Measurements from ENCODE around the gene CREG2.
A peak's percentile ranks its signal among the peaks of the same experiment; 100 is the strongest.

Gene CREG2

DNA sequence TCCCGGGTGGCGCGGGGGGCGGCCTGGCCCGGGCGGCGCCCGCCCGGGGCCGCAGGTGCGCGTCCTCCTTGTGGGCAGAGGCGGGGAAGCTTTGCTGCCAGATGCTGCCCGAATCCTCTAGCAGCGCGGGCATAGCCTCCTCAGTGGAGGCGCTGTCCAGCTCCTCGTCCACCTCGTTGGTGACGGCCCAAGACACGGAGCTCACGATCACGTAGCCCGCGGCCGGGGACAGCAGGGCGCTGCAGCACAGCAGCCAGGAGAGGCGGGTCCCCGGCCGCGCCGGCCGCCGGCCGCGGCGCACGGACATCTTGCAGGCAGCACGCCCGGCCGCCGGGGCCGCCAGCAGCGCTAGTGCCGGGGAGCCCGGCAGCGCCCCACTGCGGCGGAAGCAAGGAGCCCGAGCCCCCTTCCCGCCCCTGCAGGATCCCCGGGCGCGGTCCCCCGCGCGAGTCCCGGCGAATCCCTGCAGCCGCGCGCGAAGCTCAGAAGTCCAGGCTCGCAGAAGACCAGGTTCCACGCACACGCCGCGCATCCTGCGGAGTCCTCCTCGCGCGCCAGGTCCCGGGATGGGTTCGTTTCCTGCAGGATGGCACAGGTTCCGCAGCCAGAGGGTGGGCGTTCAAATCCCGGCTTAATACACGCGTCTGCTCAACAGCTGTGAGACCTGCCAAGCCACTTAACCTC, at the start of gene CREG2:
Gene CREG2, minus strand, starts transcription at position 353 of the 684 bp plus-strand sequence. Its CDS starts 46 bp downstream, at position 307.
- no peak for TF ChIP-seq Cebpa-rat (IDR thresholded peaks at IDR 0.05)
- Histone ChIP-seq H3K9me3 (replicated peaks in 1 of 11) (peaks cover 0 to 20% (median 7%) of the 10 kb centered on the region in 11 experiments; a peak in 12 of 22 replicates), H3K4me2 (peak within 1 kb of the TSS; percentile 35 to 83 (median 54); a peak in 19 of 22 replicates), H3K4me1 (peaks cover 8 to 20% (median 16%) of the 10 kb centered on the region in 10 experiments; a peak in 18 of 20 replicates), H3K9ac (no peak within 1 kb of the TSS), H3K4me3 (peak within 1 kb of the TSS in 9 of 10 experiments; percentile 10 to 56 (median 36); a peak in 14 of 20 replicates), H3K36me3 (no peaks in the 10 kb centered on the region), H4K20me1 (peaks cover 0 to 20% (median 0%) of the 10 kb centered on the region in 11 experiments; a peak in 5 of 22 replicates), H3K27ac (no peak within 1 kb of the TSS), H3K27me3 (peaks cover 48 to 65% (median 61%) of the 10 kb centered on the region in 11 experiments)

GRCh38 chr2:101435001-101435862, 47.9 kb upstream of the CREG2 start:
- no peak for TF ChIP-seq Cebpa-rat (IDR thresholded peaks at IDR 0.05)
- peak overlapping the region in 9 of 11 experiments; percentile 1 to 61 (median 28); a peak in 15 of 22 replicates for H3K9ac ChIP-seq
- peaks cover 0 to 35% (median 9%) of the 10 kb centered on the region in 11 experiments; a peak in 10 of 22 replicates for H4K20me1 ChIP-seq
- H3K4me3 ChIP-seq: peak overlapping the region in 8 of 10 experiments; percentile 2 to 34 (median 26); a peak in 8 of 20 replicates
- H3K27me3 ChIP-seq: peaks cover 0 to 36% (median 8%) of the 10 kb centered on the region in 11 experiments; a peak in 11 of 22 replicates
- H3K27ac ChIP-seq: peak overlapping the region in 5 of 11 experiments; percentile 0 to 35 (median 15); a peak in 5 of 22 replicates
- no peaks in the 10 kb centered on the region for H3K9me3 ChIP-seq (replicated peaks in 1 of 11)
- peaks cover 14 to 23% (median 17%) of the 10 kb centered on the region in 10 experiments for H3K4me1 ChIP-seq
- peak overlapping the region; percentile 63 to 97 (median 81) for H3K4me2 ChIP-seq
- peaks cover 0 to 20% (median 0%) of the 10 kb centered on the region in 11 experiments; a peak in 6 of 22 replicates for H3K36me3 ChIP-seq

DNA sequence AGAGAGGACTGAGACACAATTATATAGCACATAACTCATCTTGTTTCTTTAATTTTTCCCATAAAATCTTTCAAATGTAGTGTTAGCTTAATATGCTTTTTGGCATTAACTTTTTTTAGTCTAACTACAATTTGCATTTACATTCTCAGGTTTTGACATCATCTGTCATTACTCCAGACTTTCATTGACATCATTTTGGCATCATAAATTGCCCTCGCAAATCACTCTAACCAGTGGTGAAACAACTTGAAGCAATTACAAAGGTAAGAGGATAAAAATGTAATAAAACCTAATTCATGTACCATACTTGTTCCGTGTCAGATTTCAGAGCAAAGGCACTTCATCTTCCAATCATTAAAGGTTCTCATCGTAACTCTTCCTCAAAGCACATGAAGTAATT, 46.2 kb upstream of the CREG2 start:
- no peak overlapping the region for H3K9ac ChIP-seq
- H3K27ac ChIP-seq: no peak overlapping the region
- no peaks in the 10 kb centered on the region for H3K9me3 ChIP-seq (replicated peaks in 1 of 11)
- H3K4me1 ChIP-seq: peaks cover 14 to 23% (median 17%) of the 10 kb centered on the region in 10 experiments
- peaks cover 0 to 35% (median 9%) of the 10 kb centered on the region in 11 experiments; a peak in 10 of 22 replicates for H4K20me1 ChIP-seq
- no peak overlapping the region for H3K4me3 ChIP-seq
- peaks cover 0 to 31% (median 0%) of the 10 kb centered on the region in 11 experiments; a peak in 6 of 22 replicates for H3K36me3 ChIP-seq
- no peak overlapping the region for H3K4me2 ChIP-seq
- peaks cover 0 to 36% (median 8%) of the 10 kb centered on the region in 11 experiments; a peak in 11 of 22 replicates for H3K27me3 ChIP-seq
- TF ChIP-seq Cebpa-rat (IDR thresholded peaks at IDR 0.05): no peak

DNA sequence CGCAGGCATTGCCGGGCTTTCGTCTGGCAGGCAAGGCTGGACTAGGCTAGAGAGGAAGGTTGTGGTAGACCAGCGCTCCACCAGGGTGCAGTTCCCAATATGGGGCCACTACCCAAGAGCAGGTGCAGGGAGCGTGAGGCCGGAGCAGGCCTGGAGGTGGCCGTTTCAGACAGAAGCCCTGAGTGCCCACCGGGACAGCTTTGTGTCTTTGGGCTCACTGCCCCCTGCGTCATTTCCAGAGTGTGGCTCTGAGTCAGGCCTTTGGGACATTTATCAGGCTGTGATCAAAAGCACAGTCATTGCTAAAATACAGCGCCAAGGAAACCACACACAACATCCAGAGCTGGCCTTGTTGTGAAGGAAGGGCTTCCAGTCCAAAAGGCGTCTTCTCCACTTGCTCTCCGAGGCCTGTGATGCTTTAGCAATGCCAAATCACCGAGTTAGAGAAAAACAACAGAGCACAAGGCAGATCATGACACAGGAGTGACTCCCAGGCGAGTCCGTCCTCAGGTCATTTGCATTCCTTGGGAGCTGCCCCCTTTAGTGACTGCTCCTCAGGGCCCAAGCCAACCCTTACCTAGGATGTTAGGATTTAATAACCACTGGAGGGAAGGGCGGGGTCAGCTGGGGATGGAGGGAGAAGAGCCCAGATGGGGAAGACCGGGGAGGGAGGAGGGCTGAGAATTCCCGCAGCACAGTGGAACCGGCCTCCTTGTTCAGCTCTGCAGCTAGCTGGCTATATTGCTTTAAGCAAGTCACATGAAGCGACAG, 45.3 kb upstream of the CREG2 start:
- Histone ChIP-seq H3K27me3 (peaks cover 0 to 36% (median 8%) of the 10 kb centered on the region in 11 experiments; a peak in 11 of 22 replicates), H3K9me3 (replicated peaks in 1 of 11) (no peaks in the 10 kb centered on the region), H3K4me2 (peak overlapping the region in 3 of 11 experiments; percentile 14 to 18 (median 15); a peak in 5 of 22 replicates), H3K4me3 (no peak overlapping the region), H4K20me1 (peaks cover 0 to 35% (median 9%) of the 10 kb centered on the region in 11 experiments; a peak in 10 of 22 replicates), H3K9ac (no peak overlapping the region), H3K36me3 (peaks cover 0 to 39% (median 0%) of the 10 kb centered on the region in 11 experiments; a peak in 6 of 22 replicates), H3K27ac (no peak overlapping the region), H3K4me1 (peaks cover 14 to 23% (median 17%) of the 10 kb centered on the region in 10 experiments)
- no peak for TF ChIP-seq Cebpa-rat (IDR thresholded peaks at IDR 0.05)

GRCh38 chr2:101431486-101431885, 44.2 kb upstream of the CREG2 start:
- H3K4me2 ChIP-seq: no peak overlapping the region
- H3K36me3 ChIP-seq: peaks cover 0 to 50% (median 0%) of the 10 kb centered on the region in 11 experiments; a peak in 7 of 22 replicates
- no peak overlapping the region for H3K9ac ChIP-seq
- H3K9me3 ChIP-seq (replicated peaks in 1 of 11): no peaks in the 10 kb centered on the region
- no peak overlapping the region for H3K27ac ChIP-seq
- peaks cover 14 to 21% (median 16%) of the 10 kb centered on the region in 10 experiments for H3K4me1 ChIP-seq
- peaks cover 0 to 25% (median 9%) of the 10 kb centered on the region in 11 experiments; a peak in 10 of 22 replicates for H4K20me1 ChIP-seq
- TF ChIP-seq Cebpa-rat (IDR thresholded peaks at IDR 0.05): no peak
- H3K27me3 ChIP-seq: peaks cover 0 to 33% (median 8%) of the 10 kb centered on the region in 11 experiments; a peak in 11 of 22 replicates
- no peak overlapping the region for H3K4me3 ChIP-seq

DNA sequence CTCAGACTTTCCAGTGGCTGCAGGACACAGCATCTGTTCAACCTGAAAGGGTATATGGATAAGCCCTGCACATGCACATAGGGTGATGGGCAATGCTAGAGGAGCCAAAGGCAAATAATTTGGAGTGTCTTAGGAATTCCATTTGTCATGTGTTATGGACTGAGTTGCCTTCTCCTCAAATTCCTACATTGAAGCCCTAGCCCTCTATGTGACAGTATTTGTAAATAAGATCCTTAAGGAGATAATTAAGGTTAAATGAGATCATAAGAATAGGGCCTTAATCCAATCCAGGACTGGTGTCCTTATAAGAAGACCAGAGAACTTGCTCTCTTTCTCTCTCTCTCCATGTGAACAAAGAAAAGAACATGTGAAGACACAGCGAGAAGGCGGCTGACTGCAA, 42.9 kb upstream of the CREG2 start:
- H3K27me3 ChIP-seq: peaks cover 0 to 20% (median 8%) of the 10 kb centered on the region in 11 experiments; a peak in 10 of 22 replicates
- H3K4me1 ChIP-seq: peaks cover 6 to 9% (median 8%) of the 10 kb centered on the region in 10 experiments
- no peak overlapping the region for H3K27ac ChIP-seq
- H3K4me2 ChIP-seq: no peak overlapping the region
- H3K4me3 ChIP-seq: no peak overlapping the region
- H3K36me3 ChIP-seq: peaks cover 0 to 62% (median 0%) of the 10 kb centered on the region in 11 experiments; a peak in 7 of 22 replicates
- H3K9ac ChIP-seq: no peak overlapping the region
- H4K20me1 ChIP-seq: peaks cover 0 to 14% (median 8%) of the 10 kb centered on the region in 11 experiments; a peak in 7 of 22 replicates
- H3K9me3 ChIP-seq (replicated peaks in 1 of 11): no peaks in the 10 kb centered on the region; a peak in 1 of 22 replicates
- TF ChIP-seq Cebpa-rat (IDR thresholded peaks at IDR 0.05): no peak

GRCh38 chr2:101429453-101429852, 42.1 kb upstream of the CREG2 start:
- Histone ChIP-seq H3K9me3 (replicated peaks in 1 of 11) (no peaks in the 10 kb centered on the region; a peak in 1 of 22 replicates), H3K27ac (no peak overlapping the region), H3K9ac (no peak overlapping the region), H3K36me3 (peaks cover 0 to 60% (median 0%) of the 10 kb centered on the region in 11 experiments; a peak in 7 of 22 replicates), H4K20me1 (peaks cover 0 to 8% (median under 1%) of the 10 kb centered on the region in 11 experiments; a peak in 5 of 22 replicates), H3K4me3 (no peak overlapping the region), H3K4me2 (no peak overlapping the region), H3K4me1 (peaks cover 0 to 2% (median under 1%) of the 10 kb centered on the region in 10 experiments; a peak in 11 of 20 replicates), H3K27me3 (peaks cover 0 to 13% (median 2%) of the 10 kb centered on the region in 11 experiments; a peak in 10 of 22 replicates)
- no peak for TF ChIP-seq Cebpa-rat (IDR thresholded peaks at IDR 0.05)

Measured in BLaER1 treated with 17β-estradiol and CSF1 and Interleukin-3, amounts not matched to agents 10 nM and 100 nM (cell line).